ENCODE data around the gene VSTM2L. TPM values are rescaled to one million over a fixed set of nuclear protein-coding genes. Genes with fewer than 3 reads are reported as not detected.

Gene VSTM2L
- total and polyA plus RNA-seq, 2 of the 13 experiments (the other 11 are each of a cell fraction or from before 2014, with no cell fraction given) = not detected

- Histone ChIP-seq H2AFZ (ENCODE audit: low read length) (no peak overlapping the region), H3K4me1 (ENCODE audit: insufficient read depth, low read length) (no peaks in the 10 kb centered on the region), H4K20me1 (ENCODE audit: insufficient read depth, low read length) (no peaks in the 10 kb centered on the region), H3K27ac (ENCODE audit: extremely low read length, insufficient read depth, low read length) (no peak overlapping the region), H3K4me3 (replicated peaks in 1 of 3; ENCODE audit: insufficient read depth in 1 of 3, low read depth in 2 of 3, low read length in 3 of 3) (no peak overlapping the region), H3K9ac (ENCODE audit: insufficient read depth, low read depth, low read length) (no peak overlapping the region), H3K27me3 (ENCODE audit: control insufficient read depth in 1 of 2, insufficient read depth in 2 of 2, low read length in 2 of 2) (peaks cover 28 to 57% of the 10 kb centered on the region in 2 experiments; a peak in 4 of 5 replicates), H3K79me2 (ENCODE audit: insufficient read depth, low read length) (no peaks in the 10 kb centered on the region), H3K36me3 (replicated peaks in 1 of 2; ENCODE audit: control insufficient read depth in 1 of 2, insufficient read depth in 2 of 2, low read length in 2 of 2) (no peaks in the 10 kb centered on the region), H3K9me3 (ENCODE audit: low read length) (no peaks in the 10 kb centered on the region), H3K4me2 (ENCODE audit: low read depth, low read length) (no peak overlapping the region)
- in situ Hi-C loops (cut with HindIII; ENCODE audit: extremely low pct_ligation_motif_present, low pct_unique_long_range_greater_than_20kb) = no loop called here
- DNase-seq (ENCODE audit: low spot score) = no peak
- FAIRE-seq = no peak
- BruUV-seq (replicated peaks) = no TSS peak
- ChIA-PET CTCF (ENCODE audit: low intra/inter-chr PET ratio, low total read pairs) (no interaction called here), POLR2A (no interaction called here)
- intact Hi-C loops (cut with micrococcal nuclease; ENCODE audit: unreplicated experiment) = no loop called here
- TF ChIP-seq PHF8 (CRISPR knock-in tag; IDR thresholded peaks at IDR 0.05) = no peak
- TF ChIP-seq ZNF703 (CRISPR knock-in tag; IDR thresholded peaks at IDR 0.05; ENCODE audit: borderline replicate concordance) = no peak
- no peak for TF ChIP-seq ZNF414 (CRISPR knock-in tag; IDR thresholded peaks at IDR 0.05)
- TF ChIP-seq ZNF644 (CRISPR knock-in tag; IDR thresholded peaks at IDR 0.05; ENCODE audit: low read depth) = no peak
- WGBS (ENCODE audit: low lambda C conversion rate) = 7% methylated on average over 7 of the region's 7 CpGs
- no peak for ATAC-seq
These were observed 32.5 kb downstream of the VSTM2L start for GRCh38 chr20:37935435-37935834.

- no peaks in the 10 kb centered on the region for H4K20me1 ChIP-seq (ENCODE audit: insufficient read depth, low read length)
- H2AFZ ChIP-seq (ENCODE audit: low read length) = no peak overlapping the region
- in situ Hi-C loops (cut with HindIII; ENCODE audit: extremely low pct_ligation_motif_present, low pct_unique_long_range_greater_than_20kb) (no loop called here), intact Hi-C loops (cut with micrococcal nuclease; ENCODE audit: unreplicated experiment) (no loop called here)
- H3K9ac ChIP-seq (ENCODE audit: insufficient read depth, low read depth, low read length) = no peak overlapping the region
- peaks cover 26 to 51% of the 10 kb centered on the region in 2 experiments; a peak in 4 of 5 replicates for H3K27me3 ChIP-seq (ENCODE audit: control insufficient read depth in 1 of 2, insufficient read depth in 2 of 2, low read length in 2 of 2)
- no peak overlapping the region for H3K4me2 ChIP-seq (ENCODE audit: low read depth, low read length)
- ChIA-PET CTCF (ENCODE audit: low intra/inter-chr PET ratio, low total read pairs) (no interaction called here), POLR2A (no interaction called here)
- DNase-seq (ENCODE audit: low spot score) (no peak), ATAC-seq (no peak), FAIRE-seq (no peak)
- H3K4me3 ChIP-seq (replicated peaks in 1 of 3; ENCODE audit: insufficient read depth in 1 of 3, low read depth in 2 of 3, low read length in 3 of 3) = no peak overlapping the region
- no peaks in the 10 kb centered on the region for H3K4me1 ChIP-seq (ENCODE audit: insufficient read depth, low read length)
- H3K79me2 ChIP-seq (ENCODE audit: insufficient read depth, low read length) = no peaks in the 10 kb centered on the region
- BruUV-seq (replicated peaks) = no TSS peak
- no peaks in the 10 kb centered on the region for H3K36me3 ChIP-seq (replicated peaks in 1 of 2; ENCODE audit: control insufficient read depth in 1 of 2, insufficient read depth in 2 of 2, low read length in 2 of 2)
- H3K27ac ChIP-seq (ENCODE audit: extremely low read length, insufficient read depth, low read length) = no peak overlapping the region
- WGBS (ENCODE audit: low lambda C conversion rate) = 71% methylated on average over 10 of the region's 10 CpGs
- no peaks in the 10 kb centered on the region for H3K9me3 ChIP-seq (ENCODE audit: low read length)
- TF ChIP-seq NR2C2 (CRISPR knock-in tag; IDR thresholded peaks at IDR 0.05; ENCODE audit: borderline replicate concordance) (no peak), ARID2 (CRISPR knock-in tag; IDR thresholded peaks at IDR 0.05; ENCODE audit: borderline replicate concordance) (no peak), ZNF432 (CRISPR knock-in tag; IDR thresholded peaks at IDR 0.05; ENCODE audit: borderline replicate concordance) (no peak), ZKSCAN5 (CRISPR knock-in tag; IDR thresholded peaks at IDR 0.05) (no peak), JDP2 (CRISPR knock-in tag; IDR thresholded peaks at IDR 0.05; ENCODE audit: borderline replicate concordance) (no peak), FUBP1 (CRISPR knock-in tag; IDR thresholded peaks at IDR 0.05; ENCODE audit: borderline replicate concordance) (no peak), MBD4 (IDR thresholded peaks at IDR 0.05; ENCODE audit: borderline replicate concordance, low read length) (no peak), ZNF468 (CRISPR knock-in tag; IDR thresholded peaks at IDR 0.05) (no peak), HNRNPL (IDR thresholded peaks at IDR 0.05; ENCODE audit: low read depth, low read length) (no peak), AGO2 (optimal IDR thresholded peaks at IDR 0.05; ENCODE audit: low read depth, low read length) (no peak), THYN1 (CRISPR knock-in tag; IDR thresholded peaks at IDR 0.05; ENCODE audit: borderline replicate concordance, low read depth) (no peak), FOSL1 (CRISPR knock-in tag; IDR thresholded peaks at IDR 0.05; ENCODE audit: borderline replicate concordance) (no peak)
These were observed 33.1 kb downstream of the VSTM2L start for GRCh38 chr20:37936041-37936440.

Data from HepG2 (cell line).